NCI-H1048 (cell line): ENCODE data around the gene LCORL.
A peak's percentile ranks its signal among the peaks of the same experiment; 100 is the strongest.
"Not testable (repeated sequence)": the region's sequence is repeated elsewhere in the genome, so short reads cannot be mapped to it uniquely, and the experiment has no call there.

Experiments
- DNase-seq: peaks from one replicate; lab custom pipeline; 2025; lab: John Stamatoyannopoulos, UW

The LCORL gene

GRCh38 chr4:17851959-17852358 lies 169.6 kb downstream of the LCORL start:
- no peak for DNase-seq

GRCh38 chr4:17850295-17850694 lies 171.3 kb downstream of the LCORL start:
- not testable (repeated sequence) for DNase-seq

- DNase-seq, result no peak
These were observed 175.3 kb downstream of the LCORL start for GRCh38 chr4:17846266-17846665.

GRCh38 chr4:17823871-17824669 lies 197.5 kb downstream of the LCORL start:
- no peak for DNase-seq

- DNase-seq, result no peak
These were observed 204.5 kb downstream of the LCORL start for GRCh38 chr4:17817027-17817426.

GRCh38 chr4:17816142-17816541 lies 205.4 kb downstream of the LCORL start:
- no peak for DNase-seq

- no peak for DNase-seq
These were observed 207.4 kb downstream of the LCORL start for GRCh38 chr4:17814140-17814539.

- DNase-seq, result no peak
These were observed 208.8 kb downstream of the LCORL start for GRCh38 chr4:17812801-17813200.

GRCh38 chr4:17812125-17812524 lies 209.4 kb downstream of the LCORL start:
- DNase-seq, result no peak

- no peak for DNase-seq
These were observed 210.4 kb downstream of the LCORL start for GRCh38 chr4:17811078-17811603.

GRCh38 chr4:17810260-17811077 lies 211.1 kb downstream of the LCORL start, which contains the start of the genes DCAF16 and NCAPG:
Gene DCAF16, minus strand, starts transcription at chr4:17810757. Its CDS starts 6,616 bp downstream, at chr4:17804141.
Gene NCAPG, plus strand, starts transcription at chr4:17810979. Its CDS starts 99 bp downstream, at chr4:17811078.
- peak; percentile 97 for DNase-seq

- no peak for DNase-seq
These were observed 211.9 kb downstream of the LCORL start for GRCh38 chr4:17809667-17810066.

GRCh38 chr4:17807446-17807845 lies 214.1 kb downstream of the LCORL start:
- no peak for DNase-seq

- no peak for DNase-seq
These were observed 215.9 kb downstream of the LCORL start for GRCh38 chr4:17805580-17806155.

GRCh38 chr4:17797808-17798207 lies 223.7 kb downstream of the LCORL start:
- no peak for DNase-seq

GRCh38 chr4:17794730-17795129 lies 226.8 kb downstream of the LCORL start:
- no peak for DNase-seq
